ENCODE measurements around the gene PNMA8B.

GRCh38 chr19:46460981-46461380 lies 34.7 kb downstream of the PNMA8B start:
- TF ChIP-seq CTCF (conservative IDR thresholded peaks at IDR 0.05) (no peak), ZFX (IDR thresholded peaks at IDR 0.05) (no peak)

Measured in C4-2B (cell line).